HG03196 (cell line): Measurements from ENCODE around the gene FOLR1.

Experiments used
- ATAC-seq: cut with Tn5 transposase; IDR thresholded peaks from one replicate; pipeline ENCODE4 v1.9.1; 2021; ENCODE audit not compliant: unreplicated experiment

The FOLR1 gene

GRCh38 chr11:72245263-72245816, 53.4 kb downstream of the FOLR1 start:
- no peak for ATAC-seq
